IMR-90 (cell line): Measurements from ENCODE around the gene APP. TPM values are rescaled to one million over a fixed set of nuclear protein-coding genes. Genes with fewer than 3 reads are reported as not detected.

Source experiments
- ATAC-seq: fragments of 200-7000 bp; cut with Tn5 transposase; 2 replicates; pipeline ENCODE4 v1.9.1; 2020; ENCODE audit warnings: low read depth, mild to moderate bottlenecking, moderate library complexity
- BruUV-seq: library from RNA; stranded (reverse); fragments of 400-500 nt; replicated peaks from 2 replicates; lab custom pipeline; 2021; lab: Mats Ljungman, UMichigan
- CTCF ChIA-PET: fragments of 300-600 bp; formaldehyde crosslinking; extraction: SDS; loops from one replicate; lab custom pipeline; 2021; ENCODE audit warnings: antibody characterized with exemption; lab: Yijun Ruan, JAX
- POLR2A ChIA-PET: fragments of 300-600 bp; sonication (Branson Sonifier 250); formaldehyde crosslinking; loops from one replicate; lab custom pipeline; 2022; ENCODE audit warnings: antibody characterized with exemption; ENCODE audit not compliant: unreplicated experiment; lab: Charles Lee
- DNase-seq: peaks from one replicate; pipeline ENCODE4 v3.0.0; 2013
- H2AFZ ChIP-seq: replicated peaks from 2 replicates; pipeline ENCODE3; 2013; ENCODE audit warnings: low read length, mild to moderate bottlenecking; ENCODE audit not compliant: poor library complexity
- H2AK5ac ChIP-seq: 2 replicates; pipeline ENCODE4 v1.6.1; 2013; ENCODE audit warnings: low read depth, low read length, inconsistent platforms
- H2AK9ac ChIP-seq: replicated peaks from 2 replicates; pipeline ENCODE3; 2013; ENCODE audit warnings: mild to moderate bottlenecking, low read depth, low read length, moderate library complexity; ENCODE audit not compliant: poor library complexity
- H2BK120ac ChIP-seq: 2 replicates; pipeline ENCODE4 v1.6.1; 2013; ENCODE audit warnings: low read depth, low read length, inconsistent platforms
- H2BK15ac ChIP-seq: 3 replicates; pipeline ENCODE4 v1.6.1; 2013; ENCODE audit warnings: low read depth, low read length, inconsistent platforms
- H2BK20ac ChIP-seq: 2 replicates; pipeline ENCODE4 v1.6.1; 2013; ENCODE audit warnings: low read depth, mild to moderate bottlenecking, inconsistent platforms, low read length, moderate library complexity
- H2BK5ac ChIP-seq: 2 replicates; pipeline ENCODE4 v1.6.1; 2013; ENCODE audit warnings: mild to moderate bottlenecking, low read depth, low read length, inconsistent platforms; ENCODE audit not compliant: poor library complexity, severe bottlenecking
- H3K14ac ChIP-seq: replicated peaks from 2 replicates; pipeline ENCODE4 v1.6.1; 2013; ENCODE audit warnings: low read depth, low read length, inconsistent platforms
- H3K18ac ChIP-seq: 2 replicates; pipeline ENCODE4 v1.6.1; 2013; ENCODE audit warnings: low read depth, low read length, control low read depth
- H3K23ac ChIP-seq: 2 replicates; pipeline ENCODE4 v1.6.1; 2013; ENCODE audit warnings: low read depth, low read length, inconsistent platforms
- H3K27ac ChIP-seq: 2 replicates; pipeline ENCODE4 v1.5.1; 2013; ENCODE audit warnings: mild to moderate bottlenecking, control low read depth, low read length; ENCODE audit not compliant: insufficient read depth
- H3K27me3 ChIP-seq: 2 replicates; pipeline ENCODE4 v1.6.1; 2013; ENCODE audit warnings: low read length; ENCODE audit not compliant: control insufficient read depth, insufficient read depth
- H3K36me3 ChIP-seq: 2 replicates; pipeline ENCODE4 v1.6.1; 2013; ENCODE audit warnings: low read length, mixed read lengths; ENCODE audit not compliant: control insufficient read depth, insufficient read depth
- H3K4ac ChIP-seq: 2 replicates; pipeline ENCODE4 v1.6.1; 2013; ENCODE audit warnings: low read depth, low read length, inconsistent platforms
- H3K4me1 ChIP-seq: 2 replicates; pipeline ENCODE4 v1.6.1; 2013; ENCODE audit warnings: low read length, mixed read lengths; ENCODE audit not compliant: control insufficient read depth, insufficient read depth
- H3K4me2 ChIP-seq: 2 replicates; pipeline ENCODE4 v1.6.1; 2013; ENCODE audit warnings: low read depth, mild to moderate bottlenecking, control low read depth, low read length, moderate library complexity
- H3K4me3 ChIP-seq: 2 replicates; pipeline ENCODE4 v1.5.1; 2013; ENCODE audit warnings: low read depth, mild to moderate bottlenecking, control low read depth, low read length, moderate library complexity; ENCODE audit not compliant: insufficient read depth
- H3K56ac ChIP-seq: 2 replicates; pipeline ENCODE4 v1.6.1; 2013; ENCODE audit warnings: low read length, inconsistent platforms; ENCODE audit not compliant: insufficient read depth; ENCODE audit errors: extremely low read depth
- H3K79me1 ChIP-seq, 2 experiments: 2 replicates each; pipeline ENCODE4 v1.6.1; 2013; ENCODE audit warnings: low read length in 2 of 2, inconsistent platforms in 1 of 2, low read depth in 1 of 2
- H3K9ac ChIP-seq: 2 replicates; pipeline ENCODE4 v1.6.1; 2013; ENCODE audit warnings: low read depth, low read length, control low read depth
- H3K9me1 ChIP-seq: 2 replicates; pipeline ENCODE4 v1.6.1; 2013; ENCODE audit warnings: low read length, inconsistent platforms; ENCODE audit not compliant: insufficient read depth
- H3K9me3 ChIP-seq: 2 replicates; pipeline ENCODE4 v1.6.1; 2013; ENCODE audit warnings: low read length; ENCODE audit not compliant: control insufficient read depth, insufficient read depth
- H4K20me1 ChIP-seq: 2 replicates; pipeline ENCODE4 v1.6.1; 2013; ENCODE audit warnings: low read length, inconsistent platforms; ENCODE audit not compliant: insufficient read depth
- H4K5ac ChIP-seq: 2 replicates; pipeline ENCODE4 v1.6.1; 2013; ENCODE audit warnings: mild to moderate bottlenecking, low read depth, low read length, control low read depth
- H4K8ac ChIP-seq, 2 experiments: 2 replicates each; pipeline ENCODE4 v1.6.1; 2013; ENCODE audit warnings: low read depth in 2 of 2, low read length in 2 of 2, control low read depth in 1 of 2, inconsistent platforms in 1 of 2
- H4K91ac ChIP-seq: 2 replicates; pipeline ENCODE4 v1.6.1; 2013; ENCODE audit warnings: low read depth, low read length, inconsistent platforms; ENCODE audit not compliant: insufficient read depth
- CHD1 ChIP-seq: IDR thresholded peaks from 2 replicates; pipeline ENCODE4 v1.6.1; 2012; ENCODE audit warnings: low read depth, low read length, improper control_type of control experiment
- MAFK ChIP-seq: IDR thresholded peaks from 2 replicates; pipeline ENCODE4 v1.6.1; 2012; ENCODE audit warnings: low read depth, low read length, improper control_type of control experiment
- MXI1 ChIP-seq: IDR thresholded peaks from 2 replicates; pipeline ENCODE4 v1.6.1; 2012; ENCODE audit warnings: low read depth, mild to moderate bottlenecking, low read length, moderate library complexity, borderline replicate concordance
- NFE2L2 ChIP-seq: fragments of 150-350 bp; IDR thresholded peaks from 2 replicates; pipeline ENCODE4 v1.6.1; 2016; ENCODE audit warnings: low read depth, mild to moderate bottlenecking, low read length
- POLR2A ChIP-seq: IDR thresholded peaks from 2 replicates; pipeline ENCODE4 v1.6.1; 2012; ENCODE audit warnings: mild to moderate bottlenecking, low read depth, low read length
- RCOR1 ChIP-seq: IDR thresholded peaks from 2 replicates; pipeline ENCODE4 v1.6.1; 2012; ENCODE audit warnings: mild to moderate bottlenecking, low read length, improper control_type of control experiment; ENCODE audit not compliant: insufficient replicate concordance
- USF2 ChIP-seq: fragments of 150-350 bp; IDR thresholded peaks from 2 replicates; pipeline ENCODE4 v1.6.1; 2017; ENCODE audit warnings: mild to moderate bottlenecking, antibody characterized with exemption, low read length, low read depth
- WGBS, 2 experiments: methylation state at CpG; one replicate each; pipeline versions ENCODE4 v1.1.5 to v1.1.7; 2013; ENCODE audit warnings: missing lambda C conversion rate in 2 of 2; ENCODE audit not compliant: insufficient read length in 1 of 2; ENCODE audit errors: extremely low coverage in 2 of 2; 5-methylcytosine and 5-hydroxymethylcytosine counted together
- dilution Hi-C: fragments of 300-500 bp; cut with HindIII; formaldehyde crosslinking; loops from one replicate; pipeline ENCODE4 v1.14.3; 2018; ENCODE audit warnings: low sequenced_read_pairs; ENCODE audit not compliant: unreplicated experiment
- in situ Hi-C: fragments of 300-500 bp; cut with MboI; formaldehyde crosslinking; loops from 3 replicates; pipeline ENCODE4 v1.14.3; 2019; ENCODE audit warnings: low sequenced_read_pairs, inconsistent platforms, mixed read lengths
- intact Hi-C: fragments of 100-400 bp; cut with micrococcal nuclease; formaldehyde crosslinking; loops from 2 replicates; pipeline ENCODE4 v1.10.0; 2022
- polyA plus RNA-seq, 3 experiments: library from polyadenylated mRNA; depleted of rRNA; stranded (reverse); fragments of >200 nt; gene quantifications; 2 replicates each; pipeline ENCODE4 v1.2.3, GENCODE V29; 2012; ENCODE audit warnings: low replicate concordance in 1 of 3
- total RNA-seq: library from RNA; depleted of rRNA; stranded (reverse); fragments of >200 nt; gene quantifications from 2 replicates; pipeline ENCODE4 v1.2.3, GENCODE V29; 2012
- TF ChIP-seq, protein P1 (sequence below): fragments of 150-350 bp; IDR thresholded peaks from 2 replicates; pipeline ENCODE4 v1.6.1; 2016; ENCODE audit warnings: low read depth, mild to moderate bottlenecking, low read length, moderate library complexity, borderline replicate concordance

APP gene
- total and polyA plus RNA-seq, 2 of the 4 experiments (the other 2 are of a cell fraction): 191 to 530 TPM

- 100% methylated on average over 1 of the region's 9 CpGs; no CpG with 5 or more reads in 1 of the 2 experiments for WGBS, 2 experiments
- H4K20me1 ChIP-seq: no peaks in the 10 kb centered on the region
- DNase-seq (no peak), ATAC-seq (no peak)
- H3K18ac ChIP-seq: no peak overlapping the region
- H3K4me1 ChIP-seq: no peaks in the 10 kb centered on the region
- no peak overlapping the region for H3K27ac ChIP-seq
- POLR2A ChIA-PET: no interaction called here
- no peak overlapping the region for H2BK5ac ChIP-seq
- no TSS peak for BruUV-seq
- H3K27me3 ChIP-seq: no peaks in the 10 kb centered on the region
- H2AFZ ChIP-seq: no peak overlapping the region
- H4K91ac ChIP-seq: no peak overlapping the region
- no peak overlapping the region for H3K4me3 ChIP-seq
- CTCF ChIA-PET: no interaction called here
- no peak overlapping the region for H3K23ac ChIP-seq
- H4K8ac ChIP-seq: no peak overlapping the region
- no peak overlapping the region for H3K14ac ChIP-seq
- H2BK20ac ChIP-seq: no peak overlapping the region
- no peak overlapping the region for H3K9ac ChIP-seq
- peaks cover 4% of the 10 kb centered on the region for H3K9me1 ChIP-seq
- H2AK9ac ChIP-seq: no peak overlapping the region
- intact Hi-C loops: no loop called here
- no peak overlapping the region for H2BK15ac ChIP-seq
- dilution Hi-C loops: no loop called here
- H2AK5ac ChIP-seq: no peak overlapping the region
- no peak for TF ChIP-seq CHD1
- TF ChIP-seq MXI1: no peak
- TF ChIP-seq, protein P1, sequence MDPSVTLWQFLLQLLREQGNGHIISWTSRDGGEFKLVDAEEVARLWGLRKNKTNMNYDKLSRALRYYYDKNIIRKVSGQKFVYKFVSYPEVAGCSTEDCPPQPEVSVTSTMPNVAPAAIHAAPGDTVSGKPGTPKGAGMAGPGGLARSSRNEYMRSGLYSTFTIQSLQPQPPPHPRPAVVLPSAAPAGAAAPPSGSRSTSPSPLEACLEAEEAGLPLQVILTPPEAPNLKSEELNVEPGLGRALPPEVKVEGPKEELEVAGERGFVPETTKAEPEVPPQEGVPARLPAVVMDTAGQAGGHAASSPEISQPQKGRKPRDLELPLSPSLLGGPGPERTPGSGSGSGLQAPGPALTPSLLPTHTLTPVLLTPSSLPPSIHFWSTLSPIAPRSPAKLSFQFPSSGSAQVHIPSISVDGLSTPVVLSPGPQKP: no peak
- no peak for TF ChIP-seq POLR2A
- no peak for TF ChIP-seq USF2
- no peak for TF ChIP-seq RCOR1
- TF ChIP-seq NFE2L2: no peak
- no peak for TF ChIP-seq MAFK
- H2BK120ac ChIP-seq: no peak overlapping the region
- peaks cover 27% of the 10 kb centered on the region for H3K36me3 ChIP-seq
- H3K9me3 ChIP-seq: no peaks in the 10 kb centered on the region
- in situ Hi-C loops: loop anchor here (5.0 to 25.0 kb wide), 2 partner anchors 280 to 825 kb away; no protein-coding TSS in a partner anchor
- H3K4me2 ChIP-seq: no peak overlapping the region
- H3K56ac ChIP-seq: no peak overlapping the region
- H3K4ac ChIP-seq: no peak overlapping the region
- no peak overlapping the region for H4K5ac ChIP-seq
- H3K79me1 ChIP-seq: peaks cover 4 to 16% of the 10 kb centered on the region in 2 experiments; a peak in 2 of 4 replicates
These were observed 282.8 kb downstream of the APP start for GRCh38 chr21:25887646-25888306.
